Retinal pigment epithelial cell (primary cell): ENCODE data around the gene PMS2.
A peak's percentile ranks its signal among the peaks of the same experiment; 100 is the strongest.
"Not testable (repeated sequence)": the region's sequence is repeated elsewhere in the genome, so short reads cannot be mapped to it uniquely, and the experiment has no call there.

Source experiments
- DNase-seq: peaks from one replicate; pipeline ENCODE4 v3.0.0-alpha.2; 2010; ENCODE audit warnings: low read depth
- H3K4me3 ChIP-seq: 2 replicates; pipeline ENCODE4 v1.5.1; 2011; ENCODE audit warnings: mild to moderate bottlenecking, low read length, control low read depth, moderate library complexity
- CTCF ChIP-seq: conservative IDR thresholded peaks from 2 replicates; pipeline ENCODE4 v1.5.1; 2011; ENCODE audit warnings: low read depth, low read length, control low read depth, inconsistent platforms

Gene PMS2

GRCh38 chr7:6008668-6009611 lies at the start of gene PMS2, which contains the start of gene AIMP2:
Gene PMS2 (minus strand): TSS chr7:6009049. CDS start chr7:6009019, 30 bp downstream.
Gene AIMP2 (plus strand): TSS chr7:6009272. CDS start chr7:6009364, 92 bp downstream.
- H3K4me3 ChIP-seq, result peak within 1 kb of the TSS; percentile 81
- TF ChIP-seq CTCF, result peak; percentile 4
- DNase-seq, result peak; percentile 95

- no peak for DNase-seq
Measured at GRCh38 chr7:6057316-6058129, 48.7 kb upstream of the PMS2 start.

GRCh38 chr7:6056616-6057015 lies 47.8 kb upstream of the PMS2 start:
- TF ChIP-seq CTCF, result no peak
- DNase-seq, result no peak
- no peak overlapping the region for H3K4me3 ChIP-seq

More at GRCh38 chr7:6057316-6058129, 48.7 kb upstream of the PMS2 start:
- peak overlapping the region; percentile 76 for H3K4me3 ChIP-seq
- TF ChIP-seq CTCF, result no peak

- not testable (repeated sequence) for DNase-seq, H3K4me3 ChIP-seq
Measured at GRCh38 chr7:6051185-6051584, 42.3 kb upstream of the PMS2 start.

- H3K4me3 ChIP-seq, result no peak overlapping the region
- no peak for TF ChIP-seq CTCF
- no peak for DNase-seq
Measured at GRCh38 chr7:6049780-6050179, 40.9 kb upstream of the PMS2 start.

GRCh38 chr7:6035686-6036085 lies 26.8 kb upstream of the PMS2 start:
- no peak for DNase-seq
- H3K4me3 ChIP-seq, result no peak overlapping the region
- no peak for TF ChIP-seq CTCF

GRCh38 chr7:6035165-6035564 lies 26.3 kb upstream of the PMS2 start:
- no peak for TF ChIP-seq CTCF
- no peak overlapping the region for H3K4me3 ChIP-seq
- DNase-seq, result no peak
